Cardiac fibroblast (primary cell): ENCODE measurements around the gene OXNAD1.

Source experiments
- DNase-seq, 2 donors: peaks; one replicate each; pipeline versions ENCODE4 v3.0.0 to v3.0.0-alpha.2; 2010; ENCODE audit warnings: low read depth in 2 of 2
- H3K4me3 ChIP-seq, 2 donors: replicated peaks in 1 of 2; 1 replicate in 1 of 2; 2 replicates in 1 of 2; pipeline ENCODE4 v1.5.1; 2011; ENCODE audit warnings: low read depth in 2 of 2, low read length in 2 of 2, mild to moderate bottlenecking in 2 of 2, moderate library complexity in 1 of 2
- TF ChIP-seq, protein P1 (sequence below): IDR thresholded peaks from one replicate; pipeline ENCODE4 v1.5.1; 2011; ENCODE audit warnings: low read depth, mild to moderate bottlenecking, low read length, inconsistent platforms

The OXNAD1 gene

DNA sequence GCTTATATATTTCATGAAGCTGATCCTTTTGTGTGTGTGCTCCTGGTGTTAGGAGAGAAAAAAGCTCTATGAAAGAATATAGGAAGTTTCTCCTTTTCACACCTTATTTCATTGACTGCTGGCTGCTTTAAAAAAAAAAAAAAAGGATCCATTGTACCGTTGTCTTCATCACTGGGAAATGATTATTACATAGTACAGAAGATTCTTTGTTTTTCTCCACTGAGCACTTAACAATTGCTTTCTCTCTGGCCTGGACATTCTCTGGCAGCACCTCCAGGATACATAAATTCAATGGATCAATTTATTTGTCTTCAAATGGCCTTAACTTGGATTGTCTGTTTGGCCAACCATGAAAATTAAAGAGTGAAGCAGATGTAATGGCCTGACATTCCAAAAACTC, 37.4 kb upstream of the OXNAD1 start:
- H3K4me3 ChIP-seq = no peak overlapping the region
- TF ChIP-seq, protein P1, sequence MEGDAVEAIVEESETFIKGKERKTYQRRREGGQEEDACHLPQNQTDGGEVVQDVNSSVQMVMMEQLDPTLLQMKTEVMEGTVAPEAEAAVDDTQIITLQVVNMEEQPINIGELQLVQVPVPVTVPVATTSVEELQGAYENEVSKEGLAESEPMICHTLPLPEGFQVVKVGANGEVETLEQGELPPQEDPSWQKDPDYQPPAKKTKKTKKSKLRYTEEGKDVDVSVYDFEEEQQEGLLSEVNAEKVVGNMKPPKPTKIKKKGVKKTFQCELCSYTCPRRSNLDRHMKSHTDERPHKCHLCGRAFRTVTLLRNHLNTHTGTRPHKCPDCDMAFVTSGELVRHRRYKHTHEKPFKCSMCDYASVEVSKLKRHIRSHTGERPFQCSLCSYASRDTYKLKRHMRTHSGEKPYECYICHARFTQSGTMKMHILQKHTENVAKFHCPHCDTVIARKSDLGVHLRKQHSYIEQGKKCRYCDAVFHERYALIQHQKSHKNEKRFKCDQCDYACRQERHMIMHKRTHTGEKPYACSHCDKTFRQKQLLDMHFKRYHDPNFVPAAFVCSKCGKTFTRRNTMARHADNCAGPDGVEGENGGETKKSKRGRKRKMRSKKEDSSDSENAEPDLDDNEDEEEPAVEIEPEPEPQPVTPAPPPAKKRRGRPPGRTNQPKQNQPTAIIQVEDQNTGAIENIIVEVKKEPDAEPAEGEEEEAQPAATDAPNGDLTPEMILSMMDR = no peak
- DNase-seq = no peak

GRCh38 chr3:16229681-16230080, 35.3 kb upstream of the OXNAD1 start:
- TF ChIP-seq, protein P1 = no peak
- no peak for DNase-seq

DNA sequence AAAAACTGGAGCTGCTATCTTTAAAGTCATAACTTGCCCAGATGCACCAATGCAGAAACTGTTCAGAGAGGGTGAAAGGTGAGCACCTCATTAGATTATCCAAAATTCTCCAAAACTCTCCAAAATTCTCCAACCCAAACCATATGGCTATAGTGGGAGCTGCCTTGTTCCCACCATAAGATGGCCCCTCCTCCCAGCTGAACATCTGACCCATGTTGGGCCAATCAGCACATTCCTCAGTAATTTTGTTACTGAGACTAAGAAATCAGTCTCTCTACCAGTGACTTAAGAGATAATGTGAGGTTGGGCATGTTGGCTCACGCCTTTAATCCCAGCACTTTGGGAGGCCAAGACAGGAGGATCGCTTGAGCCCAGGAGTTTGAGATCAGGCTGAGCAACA, 33.0 kb upstream of the OXNAD1 start:
- DNase-seq = no peak
- TF ChIP-seq, protein P1 = no peak
- no peak overlapping the region for H3K4me3 ChIP-seq

More at GRCh38 chr3:16229681-16230080, 35.3 kb upstream of the OXNAD1 start:
- no peak overlapping the region for H3K4me3 ChIP-seq

GRCh38 chr3:16233806-16234205, 31.2 kb upstream of the OXNAD1 start:
- H3K4me3 ChIP-seq = no peak overlapping the region
- no peak for DNase-seq
- TF ChIP-seq, protein P1 = no peak

DNA sequence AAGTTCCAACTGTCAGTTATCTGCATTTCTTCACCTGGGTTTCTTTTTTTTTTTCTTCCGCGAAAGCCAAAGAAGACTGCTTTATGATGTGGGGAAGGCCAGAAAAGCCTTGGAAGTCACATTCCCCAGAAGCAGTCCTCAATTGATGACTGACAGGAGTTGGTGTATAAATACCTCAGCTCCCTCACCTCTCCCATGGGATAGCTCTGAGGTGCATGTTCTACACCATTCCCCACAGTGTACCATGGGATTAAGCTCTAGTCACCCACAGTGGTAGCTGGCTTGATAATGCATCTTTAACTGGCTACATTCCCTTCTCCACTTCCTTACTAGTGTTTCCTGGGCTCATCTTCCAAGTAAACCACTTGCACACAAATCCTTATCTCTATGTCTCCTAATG, 30.7 kb upstream of the OXNAD1 start:
- TF ChIP-seq, protein P1 = no peak
- no peak overlapping the region for H3K4me3 ChIP-seq
- DNase-seq = no peak

DNA sequence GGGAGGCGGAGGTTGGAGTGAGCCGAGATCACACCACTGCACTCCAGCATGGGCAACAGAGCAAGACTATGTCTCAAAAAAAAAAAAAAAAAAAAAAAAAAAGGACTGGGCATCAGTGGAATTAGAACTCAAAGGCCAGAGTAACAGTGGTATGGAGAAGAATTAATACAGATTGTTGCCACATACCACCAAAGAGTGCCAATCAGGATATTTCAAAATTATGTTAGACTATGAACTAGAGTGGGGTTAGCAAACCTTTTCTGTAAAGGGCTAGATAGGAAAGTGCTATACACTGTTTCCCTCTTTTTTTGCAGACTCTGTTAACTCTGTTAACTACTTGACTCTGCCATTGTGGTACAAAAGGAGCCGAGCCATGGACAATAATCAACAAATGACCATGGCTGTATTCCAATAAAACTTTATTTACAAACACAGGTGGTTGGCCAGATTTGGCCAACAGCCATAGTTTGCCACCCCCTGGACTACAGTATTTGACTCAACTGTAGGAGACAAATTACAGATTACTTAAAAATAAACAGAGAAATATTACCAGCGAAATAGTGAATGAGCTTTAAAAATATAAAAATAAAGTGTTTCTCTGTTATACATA, 28.9 kb upstream of the OXNAD1 start:
- DNase-seq = no peak
- TF ChIP-seq, protein P1 = no peak
- H3K4me3 ChIP-seq = no peak overlapping the region

- TF ChIP-seq, protein P1 = no peak
- DNase-seq = peak in 1 of 2 donors; percentile 65
- no peak overlapping the region for H3K4me3 ChIP-seq
These were observed 28.1 kb upstream of the OXNAD1 start for GRCh38 chr3:16236856-16237393.
